Measurements from ENCODE around the gene SPN.
A peak's percentile ranks its signal among the peaks of the same experiment; 100 is the strongest.
"Not testable (repeated sequence)": the region's sequence is repeated elsewhere in the genome, so short reads cannot be mapped to it uniquely, and the experiment has no call there.

SPN gene, protein sequence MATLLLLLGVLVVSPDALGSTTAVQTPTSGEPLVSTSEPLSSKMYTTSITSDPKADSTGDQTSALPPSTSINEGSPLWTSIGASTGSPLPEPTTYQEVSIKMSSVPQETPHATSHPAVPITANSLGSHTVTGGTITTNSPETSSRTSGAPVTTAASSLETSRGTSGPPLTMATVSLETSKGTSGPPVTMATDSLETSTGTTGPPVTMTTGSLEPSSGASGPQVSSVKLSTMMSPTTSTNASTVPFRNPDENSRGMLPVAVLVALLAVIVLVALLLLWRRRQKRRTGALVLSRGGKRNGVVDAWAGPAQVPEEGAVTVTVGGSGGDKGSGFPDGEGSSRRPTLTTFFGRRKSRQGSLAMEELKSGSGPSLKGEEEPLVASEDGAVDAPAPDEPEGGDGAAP

GRCh38 chr16:29663016-29663806 lies at the start of gene SPN:
SPN (plus strand) TSS chr16:29663247; CDS start chr16:29663729, 482 bp downstream.
- DNase-seq (ENCODE audit: low spot score): no peak

GRCh38 chr16:29613307-29614057 lies 49.6 kb upstream of the SPN start:
- DNase-seq (ENCODE audit: low spot score): peak; percentile 85

DNA sequence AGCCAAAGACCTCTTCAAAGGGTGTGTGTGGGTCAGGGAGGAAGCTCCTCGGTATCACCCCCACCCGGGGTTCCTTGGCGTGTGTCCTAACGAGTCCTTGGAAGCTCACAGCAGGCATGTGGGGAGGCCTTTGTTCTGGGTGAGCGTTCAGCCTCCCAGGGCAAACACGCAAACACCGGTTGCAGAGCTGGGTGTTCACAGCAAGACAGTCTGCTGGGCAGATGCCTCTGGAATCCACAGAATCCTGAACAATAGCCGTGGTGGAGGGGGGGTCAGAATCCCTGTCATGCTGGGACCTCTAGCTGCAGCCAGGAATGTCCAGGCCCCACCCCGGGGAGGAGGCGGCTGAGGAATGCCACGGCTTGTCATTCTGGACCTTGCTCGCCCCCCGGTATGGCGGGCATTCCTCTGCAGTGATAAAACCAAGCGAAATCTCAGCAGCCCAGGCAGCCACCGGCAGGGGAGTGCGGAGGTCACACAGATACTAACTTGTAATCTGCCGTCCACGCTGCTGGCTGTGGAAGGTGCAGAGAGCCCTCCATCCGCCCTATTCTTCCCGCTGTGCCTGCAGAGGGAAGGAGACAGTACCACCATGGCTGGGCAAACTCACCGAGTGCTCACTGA lies 48.2 kb upstream of the SPN start:
- peak; percentile 85 for DNase-seq (ENCODE audit: low spot score)

DNA sequence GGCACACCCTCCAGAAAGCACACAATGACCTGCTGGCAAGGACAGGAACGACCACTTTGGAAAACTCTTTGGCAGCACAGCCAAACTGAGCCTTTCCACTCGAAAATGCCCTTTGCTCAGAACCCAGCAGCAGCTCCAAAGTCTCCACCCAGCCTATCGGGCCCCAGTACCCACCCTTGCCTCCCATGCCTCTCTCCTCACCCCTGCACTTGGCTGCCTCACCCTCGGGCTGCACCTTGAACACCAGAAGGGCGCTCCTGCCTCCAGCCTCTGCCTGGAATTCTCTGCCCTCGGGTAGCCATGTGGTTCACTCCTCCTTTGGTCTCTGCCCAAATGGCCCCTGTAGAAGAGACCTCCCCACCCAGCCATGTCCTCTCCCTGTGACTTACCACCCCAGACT lies 46.9 kb upstream of the SPN start:
- DNase-seq (ENCODE audit: low spot score): not testable (repeated sequence)

GRCh38 chr16:29620591-29620990 lies 42.5 kb upstream of the SPN start:
- DNase-seq (ENCODE audit: low spot score): not testable (repeated sequence)

- DNase-seq (ENCODE audit: low spot score): not testable (repeated sequence)
These were observed 40.3 kb upstream of the SPN start for GRCh38 chr16:29622738-29623137.

DNA sequence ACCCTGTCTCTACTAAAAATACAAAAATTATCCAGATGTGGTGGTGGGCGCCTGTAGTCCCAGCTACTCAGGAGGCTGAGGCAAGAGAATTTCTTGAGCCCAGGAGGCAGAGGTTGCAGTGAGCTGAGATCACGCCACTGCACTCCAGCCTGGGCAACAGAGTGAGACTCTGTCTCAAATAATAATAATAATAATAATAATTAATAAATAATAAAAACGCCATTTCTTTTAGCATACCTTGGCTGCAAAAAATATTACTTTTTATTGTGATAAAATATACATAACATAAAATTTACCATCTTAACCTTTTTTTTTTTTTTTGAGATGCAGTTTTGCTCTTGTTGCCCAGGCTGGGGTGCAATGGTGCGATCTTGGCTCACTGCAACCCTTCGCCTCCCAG lies 39.8 kb upstream of the SPN start:
- DNase-seq (ENCODE audit: low spot score): not testable (repeated sequence)

DNA sequence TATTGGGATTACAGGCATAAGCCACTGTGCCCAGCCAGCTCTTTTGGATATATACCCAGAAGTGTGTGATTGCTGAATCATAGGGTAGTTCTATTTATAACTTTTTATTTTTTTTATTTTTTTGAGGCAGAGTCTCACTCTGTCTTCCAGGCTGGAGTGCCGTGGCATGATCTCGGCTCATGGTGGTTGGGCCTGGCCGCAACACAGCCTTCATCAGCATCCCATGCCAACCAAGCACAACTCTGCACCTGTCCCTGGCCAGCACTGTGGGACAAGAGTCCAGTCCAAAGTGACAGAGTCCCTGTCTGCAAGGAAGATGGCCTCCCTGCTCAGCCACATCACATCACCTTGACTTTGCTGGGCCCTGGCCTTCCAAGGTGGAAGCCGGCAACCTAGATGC lies 37.9 kb upstream of the SPN start:
- not testable (repeated sequence) for DNase-seq (ENCODE audit: low spot score)

DNA sequence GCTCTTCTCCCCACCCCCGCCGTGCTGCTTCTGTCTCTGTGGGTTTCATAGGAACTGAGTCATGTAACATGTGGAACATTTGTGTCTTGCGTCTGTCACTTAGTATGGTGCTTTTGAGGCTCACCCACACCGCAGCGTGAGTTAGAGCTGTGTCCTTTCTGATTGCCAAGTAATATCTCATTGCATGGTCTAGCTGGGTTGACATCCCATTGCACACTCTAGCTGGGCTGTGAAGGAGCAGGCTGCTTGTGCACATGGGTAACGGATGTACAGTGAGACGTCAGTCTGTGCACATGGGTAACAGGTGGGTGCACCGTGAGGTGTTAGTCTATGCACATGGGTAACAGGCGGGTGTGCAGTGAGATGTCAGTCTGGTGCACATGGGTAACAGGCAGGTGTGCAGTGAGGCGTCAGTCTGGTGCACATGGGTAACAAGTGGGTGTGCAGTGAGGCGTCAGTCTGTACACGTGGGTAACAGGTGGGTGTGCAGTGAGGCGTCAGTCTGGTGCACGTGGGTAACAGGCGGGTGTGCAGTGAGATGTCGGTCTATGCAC lies 36.2 kb upstream of the SPN start:
- peak; percentile 23 for DNase-seq (ENCODE audit: low spot score)

DNA sequence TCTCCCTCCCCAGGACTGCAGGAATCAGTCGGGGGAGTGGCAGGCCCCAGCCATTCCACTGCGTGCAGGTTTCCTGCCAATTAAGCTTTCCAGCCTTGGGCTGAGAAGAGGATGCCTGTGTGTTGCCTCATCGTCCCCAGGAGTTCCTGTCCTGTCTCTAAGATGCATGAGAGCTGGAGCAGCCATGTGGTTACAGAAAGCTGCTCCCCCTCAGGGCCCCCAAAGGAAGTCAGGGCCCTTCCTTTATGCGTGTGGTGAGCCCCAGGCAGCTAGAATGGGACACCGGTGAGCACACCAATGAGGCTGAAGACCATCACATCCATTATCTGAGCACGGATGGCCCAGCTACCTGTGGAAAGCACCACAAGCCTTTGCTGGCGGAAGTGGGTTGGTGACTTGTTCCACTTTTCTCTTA lies 35.4 kb upstream of the SPN start:
- not testable (repeated sequence) for DNase-seq (ENCODE audit: low spot score)

DNA sequence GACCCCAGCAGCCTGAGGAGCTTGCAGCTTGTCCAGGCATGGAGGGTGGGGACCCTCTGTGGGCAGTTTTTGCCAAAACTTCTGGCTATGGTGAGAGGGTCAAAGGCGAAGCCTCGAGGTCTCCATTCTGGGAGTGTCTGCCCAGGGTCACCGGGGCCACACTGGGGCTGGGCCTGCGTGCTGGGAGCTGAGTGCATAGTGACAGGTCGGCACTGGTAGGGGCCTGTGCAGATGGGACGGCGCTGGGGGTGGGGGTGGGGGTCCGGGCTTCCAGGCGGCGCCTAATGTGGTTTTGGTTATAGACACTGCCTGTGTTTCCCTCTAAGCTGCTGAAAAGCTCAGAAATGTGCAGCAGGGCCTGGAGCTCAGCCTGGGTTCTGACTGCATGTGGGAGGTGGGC lies 34.3 kb upstream of the SPN start:
- not testable (repeated sequence) for DNase-seq (ENCODE audit: low spot score)

GRCh38 chr16:29629318-29629717 lies 33.7 kb upstream of the SPN start:
- not testable (repeated sequence) for DNase-seq (ENCODE audit: low spot score)

- DNase-seq (ENCODE audit: low spot score): not testable (repeated sequence)
These were observed 31.4 kb upstream of the SPN start for GRCh38 chr16:29631658-29632057.

GRCh38 chr16:29635902-29636301 lies 27.1 kb upstream of the SPN start:
- DNase-seq (ENCODE audit: low spot score): not testable (repeated sequence)

GRCh38 chr16:29636368-29636767 lies 26.7 kb upstream of the SPN start:
- not testable (repeated sequence) for DNase-seq (ENCODE audit: low spot score)

GRCh38 chr16:29638751-29639150 lies 24.3 kb upstream of the SPN start:
- DNase-seq (ENCODE audit: low spot score): not testable (repeated sequence)

DNA sequence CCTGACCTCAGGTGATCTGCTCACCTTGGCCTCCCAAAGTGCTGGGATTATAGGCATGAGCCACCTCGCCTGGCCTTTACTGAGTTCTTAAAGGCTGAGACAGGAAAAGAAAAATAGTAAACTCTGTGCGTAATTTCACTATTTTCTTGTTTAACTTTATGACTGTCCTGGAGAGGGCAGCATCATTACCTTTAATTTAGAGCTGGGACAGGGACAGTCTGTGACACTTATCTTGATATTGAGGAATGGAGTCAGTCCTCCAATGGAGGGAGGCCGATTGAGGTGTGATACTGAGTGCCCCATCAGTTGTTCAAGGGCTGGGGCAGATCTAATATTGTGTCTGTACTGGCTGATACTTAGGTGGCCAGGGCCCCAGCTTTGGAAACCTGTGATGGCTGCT lies 21.5 kb upstream of the SPN start:
- no peak for DNase-seq (ENCODE audit: low spot score)

DNA sequence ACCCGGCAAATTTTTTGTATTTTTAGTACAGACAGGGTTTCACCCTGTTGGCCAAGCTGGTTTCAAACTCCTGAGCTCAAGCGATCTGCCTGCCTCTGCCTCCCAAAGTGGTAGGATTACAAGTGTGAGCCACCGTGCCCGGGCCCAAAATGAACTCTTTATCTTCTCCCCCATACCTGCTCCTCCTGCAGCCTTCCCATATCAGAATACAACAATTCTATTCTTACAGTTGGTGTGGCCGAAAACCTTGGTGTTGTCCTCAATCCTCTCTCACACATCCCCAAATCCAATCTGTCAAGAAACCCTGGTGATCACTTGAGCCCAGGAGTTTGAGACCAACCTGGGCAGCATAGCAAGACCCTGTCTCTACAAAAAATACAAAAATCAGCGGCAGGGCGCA lies 19.5 kb upstream of the SPN start:
- DNase-seq (ENCODE audit: low spot score): no peak

DNA sequence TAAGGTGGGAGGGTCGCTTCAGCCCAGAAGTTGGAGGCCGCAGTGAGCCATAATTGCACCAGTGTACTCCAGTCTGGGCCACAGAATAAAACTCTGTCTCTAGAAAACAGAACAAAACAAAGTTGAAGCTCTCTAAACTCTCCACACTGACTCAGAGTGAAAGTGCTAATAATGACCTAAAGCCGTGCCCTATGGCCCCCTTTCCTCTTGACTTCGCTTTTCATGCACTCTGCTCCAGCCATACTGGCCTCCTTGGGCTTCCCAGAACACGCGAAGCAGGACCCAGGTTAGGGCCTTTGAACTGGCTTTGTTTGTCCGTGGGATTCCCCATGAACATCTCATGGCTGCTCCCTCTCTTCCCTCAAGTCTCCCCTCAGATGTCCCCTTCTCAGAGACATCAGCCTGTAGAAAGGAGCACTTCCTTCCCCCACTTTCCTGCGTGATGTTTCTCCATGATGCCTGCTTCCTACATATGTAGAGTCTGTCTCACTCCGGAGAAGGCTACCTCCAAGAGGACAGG lies 18.6 kb upstream of the SPN start:
- no peak for DNase-seq (ENCODE audit: low spot score)

DNA sequence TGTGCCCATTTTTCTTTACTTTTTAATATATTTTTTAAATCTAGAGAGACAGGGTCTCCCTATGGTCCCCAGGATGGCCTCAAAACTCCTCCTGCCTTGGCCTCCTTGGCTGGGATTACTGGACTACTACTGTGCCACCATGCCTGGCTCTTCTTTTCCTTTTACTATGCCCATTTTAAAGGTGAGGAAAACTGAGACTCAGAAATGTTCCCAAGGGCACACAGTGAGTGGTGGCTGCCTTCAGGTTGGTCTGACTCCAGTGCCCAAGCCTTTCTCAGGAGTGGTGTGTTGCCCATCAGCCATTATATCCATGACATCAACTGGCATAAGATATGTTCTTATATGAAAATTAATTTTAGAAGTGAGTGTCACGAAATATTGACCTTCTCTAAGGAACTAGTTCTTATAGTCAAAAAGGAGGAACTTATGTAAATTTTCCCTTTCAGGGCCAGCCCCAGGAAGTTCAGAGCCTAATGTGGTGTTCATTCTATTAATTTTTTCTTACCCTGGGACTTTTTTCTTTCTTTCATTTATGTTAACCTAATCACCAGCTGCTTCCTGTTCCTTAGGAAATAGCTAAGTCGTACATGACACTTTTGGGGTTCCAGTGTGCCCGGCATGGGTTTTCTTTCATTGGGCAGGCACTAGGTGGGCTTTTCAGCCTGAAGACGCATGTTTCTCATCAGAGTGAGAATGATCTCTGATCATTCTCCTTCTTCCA lies 17.9 kb upstream of the SPN start:
- DNase-seq (ENCODE audit: low spot score): no peak
